ENCODE measurements around the gene DSCAM.

DNA sequence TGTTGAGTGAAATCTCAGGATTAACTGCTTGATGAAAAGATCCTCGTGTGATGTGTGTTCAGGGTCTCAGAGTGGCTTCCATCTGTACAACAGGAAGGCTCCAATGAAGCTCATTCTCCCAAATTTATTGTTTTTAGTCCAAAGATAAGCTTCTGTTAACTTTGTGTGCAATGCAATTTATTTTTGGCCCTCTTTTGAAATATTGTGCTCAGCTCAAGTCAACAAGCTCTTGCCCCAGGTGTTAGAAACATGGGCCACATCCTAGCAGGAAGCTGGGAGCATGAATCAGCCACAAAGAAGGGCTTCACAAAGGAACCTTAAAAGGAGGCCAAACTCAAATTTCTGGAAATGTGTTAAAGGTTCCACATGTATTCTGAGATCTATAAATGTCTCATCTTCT is 844.0 kb downstream of the DSCAM start:
- TF ChIP-seq POLR2A (IDR thresholded peaks at IDR 0.05) (no peak), POLR2AphosphoS5 (IDR thresholded peaks at IDR 0.05; ENCODE audit: insufficient read depth in 1 of 2, low read depth in 1 of 2) (no peak)
- TF ChIP-seq, protein P1, sequence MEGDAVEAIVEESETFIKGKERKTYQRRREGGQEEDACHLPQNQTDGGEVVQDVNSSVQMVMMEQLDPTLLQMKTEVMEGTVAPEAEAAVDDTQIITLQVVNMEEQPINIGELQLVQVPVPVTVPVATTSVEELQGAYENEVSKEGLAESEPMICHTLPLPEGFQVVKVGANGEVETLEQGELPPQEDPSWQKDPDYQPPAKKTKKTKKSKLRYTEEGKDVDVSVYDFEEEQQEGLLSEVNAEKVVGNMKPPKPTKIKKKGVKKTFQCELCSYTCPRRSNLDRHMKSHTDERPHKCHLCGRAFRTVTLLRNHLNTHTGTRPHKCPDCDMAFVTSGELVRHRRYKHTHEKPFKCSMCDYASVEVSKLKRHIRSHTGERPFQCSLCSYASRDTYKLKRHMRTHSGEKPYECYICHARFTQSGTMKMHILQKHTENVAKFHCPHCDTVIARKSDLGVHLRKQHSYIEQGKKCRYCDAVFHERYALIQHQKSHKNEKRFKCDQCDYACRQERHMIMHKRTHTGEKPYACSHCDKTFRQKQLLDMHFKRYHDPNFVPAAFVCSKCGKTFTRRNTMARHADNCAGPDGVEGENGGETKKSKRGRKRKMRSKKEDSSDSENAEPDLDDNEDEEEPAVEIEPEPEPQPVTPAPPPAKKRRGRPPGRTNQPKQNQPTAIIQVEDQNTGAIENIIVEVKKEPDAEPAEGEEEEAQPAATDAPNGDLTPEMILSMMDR (IDR thresholded peaks at IDR 0.05): no peak

Measured in vagina (tissue), 2 donors.